ENCODE measurements around the gene PSMC5. TPM values are rescaled to one million over a fixed set of nuclear protein-coding genes. Genes with fewer than 3 reads are reported as not detected.
"Not testable (repeated sequence)": the region's sequence is repeated elsewhere in the genome, so short reads cannot be mapped to it uniquely, and the experiment has no call there.

The PSMC5 gene
- total RNA-seq, 4 donors from 2014 or later, result 79.5 to 110 (median 95.7) TPM

- Histone ChIP-seq H3K4me1 (peaks cover 2 to 49% (median 24%) of the 10 kb centered on the region in 3 donors), H3K27ac (peak overlapping the region; percentile 55 to 98 (median 97)), H3K4me3 (peak overlapping the region; percentile 28 to 98)
- TF ChIP-seq POLR2AphosphoS5 (IDR thresholded peaks at IDR 0.05), result peak; percentile 38
- WGBS, 2 donors (ENCODE audit: low coverage in 1 of 2), result 2 to 20% methylated on average over 1 to 9 of the region's 19 CpGs
- ATAC-seq, result peak; percentile 9
- not testable (repeated sequence) for H3K36me3 ChIP-seq, H3K27me3 ChIP-seq, H3K9me3 ChIP-seq
These were observed 16.2 kb downstream of the PSMC5 start for GRCh38 chr17:63843387-63843888.

- Histone ChIP-seq H3K4me3 (peak overlapping the region in 1 of 2 donors; percentile 98), H3K27ac (peak overlapping the region; percentile 55 to 98 (median 97)), H3K27me3 (no peaks in the 10 kb centered on the region), H3K36me3 (no peaks in the 10 kb centered on the region), H3K9me3 (no peaks in the 10 kb centered on the region), H3K4me1 (peaks cover 2 to 49% (median 21%) of the 10 kb centered on the region in 3 donors)
- ATAC-seq, result no peak
- 51 to 69% methylated on average over 9 of the region's 9 CpGs for WGBS, 2 donors (ENCODE audit: low coverage in 1 of 2)
- TF ChIP-seq EP300 (IDR thresholded peaks at IDR 0.05) (no peak), POLR2A (IDR thresholded peaks at IDR 0.05) (no peak), POLR2AphosphoS5 (IDR thresholded peaks at IDR 0.05) (no peak), CTCF (IDR thresholded peaks at IDR 0.05) (no peak)
These were observed 16.9 kb downstream of the PSMC5 start for GRCh38 chr17:63843910-63844677.

GRCh38 chr17:63845509-63845908 lies 18.3 kb downstream of the PSMC5 start:
- Histone ChIP-seq H3K27ac (no peak overlapping the region), H3K9me3 (no peaks in the 10 kb centered on the region), H3K36me3 (no peaks in the 10 kb centered on the region), H3K27me3 (no peaks in the 10 kb centered on the region), H3K4me3 (no peak overlapping the region), H3K4me1 (peaks cover 0 to 40% (median 12%) of the 10 kb centered on the region in 3 donors)
- TF ChIP-seq EP300 (IDR thresholded peaks at IDR 0.05), result no peak
- TF ChIP-seq POLR2AphosphoS5 (IDR thresholded peaks at IDR 0.05), result no peak
- TF ChIP-seq CTCF (IDR thresholded peaks at IDR 0.05), result no peak
- no peak for TF ChIP-seq POLR2A (IDR thresholded peaks at IDR 0.05)
- no peak for ATAC-seq
- 0 to 18% methylated on average over 1 of the region's 1 CpG for WGBS, 2 donors (ENCODE audit: low coverage in 1 of 2)

GRCh38 chr17:63847525-63848249 lies 20.5 kb downstream of the PSMC5 start:
- TF ChIP-seq POLR2AphosphoS5 (IDR thresholded peaks at IDR 0.05) (no peak), CTCF (IDR thresholded peaks at IDR 0.05) (no peak), POLR2A (IDR thresholded peaks at IDR 0.05) (no peak), EP300 (IDR thresholded peaks at IDR 0.05) (no peak)
- WGBS, 2 donors (ENCODE audit: low coverage in 1 of 2), result 67 to 84% methylated on average over 3 of the region's 3 CpGs
- Histone ChIP-seq H3K36me3 (no peaks in the 10 kb centered on the region), H3K4me3 (no peak overlapping the region), H3K9me3 (no peaks in the 10 kb centered on the region), H3K4me1 (peaks cover 0 to 28% (median 3%) of the 10 kb centered on the region in 3 donors), H3K27me3 (no peaks in the 10 kb centered on the region), H3K27ac (no peak overlapping the region)
- ATAC-seq, result no peak

GRCh38 chr17:63848834-63849689 lies 21.8 kb downstream of the PSMC5 start:
- Histone ChIP-seq H3K4me1 (peaks cover 0 to 19% (median 0%) of the 10 kb centered on the region in 3 donors), H3K9me3 (no peaks in the 10 kb centered on the region), H3K4me3 (peak overlapping the region in 1 of 2 donors; percentile 36), H3K36me3 (no peaks in the 10 kb centered on the region), H3K27me3 (no peaks in the 10 kb centered on the region), H3K27ac (peak overlapping the region; percentile 7 to 76 (median 40))
- 3 to 6% methylated on average over 11 to 32 of the region's 82 CpGs for WGBS, 2 donors (ENCODE audit: low coverage in 1 of 2)
- TF ChIP-seq POLR2AphosphoS5 (IDR thresholded peaks at IDR 0.05), result no peak
- peak; percentile 77 to 82 (median 79) for TF ChIP-seq CTCF (IDR thresholded peaks at IDR 0.05)
- TF ChIP-seq POLR2A (IDR thresholded peaks at IDR 0.05), result peak in 1 of 2 donors; percentile 23
- no peak for TF ChIP-seq EP300 (IDR thresholded peaks at IDR 0.05)
- ATAC-seq, result peak; percentile 97

Data from gastroesophageal sphincter (tissue), 4 donors.